H1 (cell line): ENCODE measurements around the gene IGFALS. TPM values are rescaled to one million over a fixed set of nuclear protein-coding genes. Genes with fewer than 3 reads are reported as not detected.

Experiments used
- CTCF ChIA-PET: fragments of 300-600 bp; sonication (Branson Sonifier 250); formaldehyde crosslinking; loops from one replicate; lab custom pipeline; 2021; ENCODE audit not compliant: partially characterized antibody; lab: Charles Lee
- POLR2A ChIA-PET: fragments of 300-600 bp; sonication (Branson Sonifier 250); formaldehyde crosslinking; loops from one replicate; lab custom pipeline; 2021; ENCODE audit warnings: inconsistent platforms; ENCODE audit not compliant: partially characterized antibody; lab: Charles Lee
- DNase-seq, 2 experiments: peaks; one replicate each; pipeline versions ENCODE4 v3.0.0 to v3.0.0-alpha.2; 2010 to 2022; ENCODE audit warnings: low spot score in 2 of 2, low read depth in 1 of 2, mixed read lengths in 1 of 2
- FAIRE-seq: peaks from 2 replicates; lab custom pipeline; 2011; peaks lifted over from hg19 to GRCh38; lab: Jason Lieb, UNC
- H2AFZ ChIP-seq: 2 replicates; pipeline ENCODE4 v1.8.1; 2012; ENCODE audit warnings: low read length, inconsistent platforms
- H2AK5ac ChIP-seq: 2 replicates; pipeline ENCODE4 v1.6.1; 2013; ENCODE audit warnings: low read depth, low read length
- H2BK120ac ChIP-seq: replicated peaks from 2 replicates; pipeline ENCODE3; 2013; ENCODE audit warnings: low read depth, low read length, inconsistent platforms
- H2BK12ac ChIP-seq: 2 replicates; pipeline ENCODE4 v1.6.1; 2013; ENCODE audit warnings: low read depth, low read length
- H2BK15ac ChIP-seq: 2 replicates; pipeline ENCODE4 v1.6.1; 2013; ENCODE audit warnings: low read length
- H2BK20ac ChIP-seq: 2 replicates; pipeline ENCODE4 v1.6.1; 2013; ENCODE audit warnings: low read length
- H2BK5ac ChIP-seq: 2 replicates; pipeline ENCODE4 v1.6.1; 2013; ENCODE audit warnings: low read depth, low read length
- H3K14ac ChIP-seq: 2 replicates; pipeline ENCODE4 v1.6.1; 2013; ENCODE audit warnings: inconsistent platforms; ENCODE audit not compliant: insufficient read length
- H3K18ac ChIP-seq: 2 replicates; pipeline ENCODE4 v1.6.1; 2013; ENCODE audit warnings: low read length; ENCODE audit errors: extremely low read depth
- H3K23ac ChIP-seq: 2 replicates; pipeline ENCODE4 v1.6.1; 2013; ENCODE audit warnings: inconsistent platforms; ENCODE audit not compliant: insufficient read length
- H3K23me2 ChIP-seq: 2 replicates; pipeline ENCODE4 v1.6.1; 2013; ENCODE audit warnings: low read depth, low read length
- H3K27ac ChIP-seq: 2 replicates; pipeline ENCODE4 v1.6.1; 2011; ENCODE audit warnings: low read depth, low read length, inconsistent platforms
- H3K27me3 ChIP-seq, 4 experiments: replicated peaks in 1 of 4; 1 replicate in 1 of 4; 2 replicates in 3 of 4; pipeline versions ENCODE4 v1.6.1 to v1.8.1; 2011 to 2013; ENCODE audit warnings: low read length in 3 of 4, mild to moderate bottlenecking in 3 of 4, inconsistent platforms in 2 of 4, mixed read lengths in 2 of 4, moderate library complexity in 1 of 4; ENCODE audit not compliant: control insufficient read depth in 3 of 4, insufficient read depth in 3 of 4; ENCODE audit errors: extremely low read depth in 1 of 4
- H3K36me3 ChIP-seq, 4 experiments: 2 replicates each; pipeline versions ENCODE4 v1.6.1 to v1.8.1; 2011 to 2013; ENCODE audit warnings: mild to moderate bottlenecking in 4 of 4, low read length in 3 of 4, moderate library complexity in 2 of 4, control low read depth in 1 of 4, inconsistent platforms in 1 of 4; ENCODE audit not compliant: insufficient read depth in 4 of 4, control insufficient read depth in 2 of 4
- H3K4ac ChIP-seq: replicated peaks from 2 replicates; pipeline ENCODE3; 2013; ENCODE audit warnings: low read length, low read depth, mixed read lengths, inconsistent platforms; ENCODE audit not compliant: insufficient read length
- H3K4me1 ChIP-seq, 4 experiments: replicated peaks in 1 of 4; 1 replicate in 1 of 4; 2 replicates in 3 of 4; pipeline versions ENCODE4 v1.6.1 to v1.8.1; 2011 to 2013; ENCODE audit warnings: low read length in 3 of 4, inconsistent platforms in 2 of 4, mixed read lengths in 1 of 4; ENCODE audit not compliant: insufficient read depth in 4 of 4, control insufficient read depth in 3 of 4
- H3K4me2 ChIP-seq, 2 experiments: 2 replicates each; pipeline versions ENCODE4 v1.6.1 to v1.8.1; 2011 to 2013; ENCODE audit warnings: low read depth in 2 of 2, low read length in 2 of 2, control low read depth in 1 of 2, inconsistent platforms in 1 of 2, mild to moderate bottlenecking in 1 of 2; ENCODE audit not compliant: insufficient read depth in 1 of 2
- H3K4me3 ChIP-seq, 4 experiments: fragments of 200-600, 300-600 bp in 1 of 4; sonication (generic), shearing (Covaris generic), sonication (Bioruptor Twin) in 1 of 4; 2 replicates each; pipeline versions ENCODE4 v1.5.1 to v1.8.1; 2011 to 2016; ENCODE audit warnings: low read length in 4 of 4, low read depth in 3 of 4, control low read depth in 2 of 4, inconsistent platforms in 2 of 4, mild to moderate bottlenecking in 2 of 4, mixed read lengths in 1 of 4, moderate library complexity in 1 of 4; ENCODE audit not compliant: insufficient read depth in 2 of 4; ENCODE audit errors: extremely low read depth in 1 of 4
- H3K56ac ChIP-seq: replicated peaks from 2 replicates; pipeline ENCODE3; 2013; ENCODE audit warnings: low read depth, mild to moderate bottlenecking, mixed read lengths, low read length, inconsistent platforms; ENCODE audit not compliant: insufficient read length
- H3K79me1 ChIP-seq: 2 replicates; pipeline ENCODE4 v1.6.1; 2013; ENCODE audit warnings: low read depth, low read length, control low read depth
- H3K79me2 ChIP-seq, 2 experiments: 2 replicates each; pipeline versions ENCODE4 v1.6.1 to v1.8.1; 2012 to 2013; ENCODE audit warnings: low read length in 2 of 2, mild to moderate bottlenecking in 2 of 2, inconsistent platforms in 1 of 2; ENCODE audit not compliant: insufficient read depth in 2 of 2, control insufficient read depth in 1 of 2
- H3K9ac ChIP-seq, 4 experiments: replicated peaks in 1 of 4; 1 replicate in 1 of 4; 2 replicates in 3 of 4; pipeline versions ENCODE4 v1.6.1 to v1.8.1; 2011 to 2013; ENCODE audit warnings: low read depth in 3 of 4, low read length in 3 of 4, control low read depth in 2 of 4, mild to moderate bottlenecking in 2 of 4, moderate library complexity in 2 of 4, inconsistent platforms in 1 of 4; ENCODE audit errors: extremely low read depth in 1 of 4
- H3K9me3 ChIP-seq, 2 experiments: 2 replicates each; pipeline versions ENCODE4 v1.6.1 to v1.8.1; 2012 to 2013; ENCODE audit warnings: mild to moderate bottlenecking in 2 of 2, moderate library complexity in 2 of 2, control low read depth in 1 of 2, inconsistent platforms in 1 of 2, low read depth in 1 of 2, low read length in 1 of 2, mixed read lengths in 1 of 2; ENCODE audit not compliant: insufficient read depth in 2 of 2
- H4K20me1 ChIP-seq, 2 experiments: replicated peaks in 1 of 2; 2 replicates each; pipeline versions ENCODE3 to v1.8.1; 2011 to 2013; ENCODE audit warnings: inconsistent platforms in 2 of 2, low read length in 2 of 2, mild to moderate bottlenecking in 1 of 2; ENCODE audit not compliant: insufficient read depth in 2 of 2, control insufficient read depth in 1 of 2
- H4K5ac ChIP-seq: 2 replicates; pipeline ENCODE4 v1.6.1; 2013; ENCODE audit warnings: low read length, low read depth, mixed read lengths, inconsistent platforms; ENCODE audit not compliant: insufficient read length
- H4K8ac ChIP-seq: 2 replicates; pipeline ENCODE4 v1.8.0; 2013; ENCODE audit warnings: mild to moderate bottlenecking, moderate library complexity, low read length, inconsistent platforms; ENCODE audit not compliant: insufficient read depth; ENCODE audit errors: extremely low read depth
- H4K91ac ChIP-seq: replicated peaks from 2 replicates; pipeline ENCODE3; 2013; ENCODE audit warnings: low read length, mixed read lengths, inconsistent platforms; ENCODE audit not compliant: insufficient read length
- ATF3 ChIP-seq: IDR thresholded peaks from 2 replicates; pipeline ENCODE4 v1.6.1; 2011; ENCODE audit warnings: low read depth, mild to moderate bottlenecking, low read length; ENCODE audit not compliant: insufficient read depth
- BACH1 ChIP-seq: IDR thresholded peaks from 2 replicates; pipeline ENCODE4 v1.6.1; 2012; ENCODE audit warnings: low read length, improper control_type of control experiment
- CBX8 ChIP-seq: fragments of 300-800, 300-1000 bp; sonication (generic); IDR thresholded peaks from 2 replicates; pipeline ENCODE4 v1.7.1; 2016; ENCODE audit warnings: low read depth, low read length, borderline replicate concordance
- CHD2 ChIP-seq: IDR thresholded peaks from 2 replicates; pipeline ENCODE4 v1.6.1; 2012; ENCODE audit warnings: low read length, improper control_type of control experiment
- CTBP2 ChIP-seq: IDR thresholded peaks from 2 replicates; pipeline ENCODE4 v1.7.0; 2011; ENCODE audit warnings: borderline replicate concordance, mild to moderate bottlenecking, moderate library complexity, mixed read lengths, low read length; ENCODE audit not compliant: insufficient read depth, insufficient read length
- EGR1 ChIP-seq: IDR thresholded peaks from 2 replicates; pipeline ENCODE4 v1.6.1; 2011; ENCODE audit warnings: low read depth, low read length, borderline replicate concordance
- KDM1A ChIP-seq: fragments of 200-600, 300-600 bp; sonication (generic); IDR thresholded peaks from 2 replicates; pipeline ENCODE4 v1.7.1; 2016; ENCODE audit warnings: mild to moderate bottlenecking, low read length, borderline replicate concordance
- NANOG ChIP-seq: IDR thresholded peaks from 2 replicates; pipeline ENCODE4 v1.6.1; 2011; ENCODE audit warnings: low read length, low read depth, mild to moderate bottlenecking, inconsistent platforms; ENCODE audit not compliant: insufficient read depth, poor library complexity, severe bottlenecking
- NRF1 ChIP-seq: IDR thresholded peaks from 2 replicates; pipeline ENCODE4 v1.6.1; 2011; ENCODE audit warnings: mild to moderate bottlenecking, low read depth, low read length, improper control_type of control experiment
- SIX5 ChIP-seq: IDR thresholded peaks from 2 replicates; pipeline ENCODE4 v1.6.1; 2011; ENCODE audit warnings: mild to moderate bottlenecking, low read depth, low read length
- SRF ChIP-seq: IDR thresholded peaks from 2 replicates; pipeline ENCODE4 v1.6.1; 2011; ENCODE audit warnings: mild to moderate bottlenecking, low read depth, low read length, moderate library complexity
- SUZ12 ChIP-seq: fragments of 200-600 bp; sonication (generic); IDR thresholded peaks from 2 replicates; pipeline ENCODE4 v1.6.1; 2012; ENCODE audit warnings: mild to moderate bottlenecking, inconsistent platforms, low read length, moderate library complexity, mixed read lengths
- TCF12 ChIP-seq: IDR thresholded peaks from 2 replicates; pipeline ENCODE4 v1.6.1; 2011; ENCODE audit warnings: low read depth, mild to moderate bottlenecking, low read length
- WGBS, 2 experiments: shearing (Covaris generic) in 1 of 2; methylation state at CpG; one replicate each; pipeline versions ENCODE4 v1.1.6 to v1.1.7; 2013 to 2015; ENCODE audit warnings: low lambda C conversion rate in 2 of 2, mixed read lengths in 2 of 2, inconsistent platforms in 1 of 2, low coverage in 1 of 2, missing lambda C conversion rate in 1 of 2; ENCODE audit not compliant: insufficient replicate concordance in 2 of 2, insufficient coverage in 1 of 2, insufficient read length in 1 of 2; ENCODE audit errors: extremely low coverage in 1 of 2, missing lambda C conversion rate in 1 of 2; 5-methylcytosine and 5-hydroxymethylcytosine counted together
- polyA plus RNA-seq, 7 experiments: library from polyadenylated mRNA; depleted of rRNA in 3 of 7; stranded (reverse) in 5 of 7; unstranded in 2 of 7; fragments of >200 nt in 5 of 7; fragments of 200-250 nt in 2 of 7; gene quantifications; 1 replicate in 5 of 7; 2 replicates in 1 of 7; 4 replicates in 1 of 7; pipeline versions ENCODE4 v1.2.1 to v1.2.3, GENCODE V29; 2011 to 2013; ENCODE audit warnings: missing spikeins in 2 of 7, mixed read lengths in 2 of 7
- total RNA-seq: library from RNA; stranded (reverse); fragmentation: NEBNext Ultra II Directional; extraction: Animal tissue kit (Norgen Biotek cat#: 25700); gene quantifications from 2 replicates; pipeline ENCODE4 v1.2.1, GENCODE V29; 2021

The IGFALS gene
- total and polyA plus RNA-seq, 2 of the 8 experiments (the other 6 are each of a cell fraction or from before 2014, with no cell fraction given): not detected

- POLR2A ChIA-PET: interaction anchor here (1.0 to 3.4 kb wide), 4 partner anchors 9 to 48 kb away, joined by 3 to 29 read pairs (median 3); partner anchors contain the start of genes EME2, MRPS34 and NME3
- H4K20me1 ChIP-seq: peaks cover 0 to 6% of the 10 kb centered on the region in 2 experiments
- no peak overlapping the region for H2BK12ac ChIP-seq
- H3K27ac ChIP-seq: no peak overlapping the region
- H3K23ac ChIP-seq: no peak overlapping the region
- H3K23me2 ChIP-seq: no peaks in the 10 kb centered on the region; the same call in 1 of the 2 replicates
- WGBS, 2 experiments: 91% methylated on average over 20 of the region's 21 CpGs; no CpG with 5 or more reads in 1 of the 2 experiments
- H3K79me2 ChIP-seq: no peaks in the 10 kb centered on the region
- no peaks in the 10 kb centered on the region; a peak in 1 of 8 replicates for H3K36me3 ChIP-seq
- H3K4me1 ChIP-seq: peaks cover 0 to 11% (median 6%) of the 10 kb centered on the region in 4 experiments; a peak in 5 of 7 replicates
- H3K9ac ChIP-seq: no peak overlapping the region
- H4K8ac ChIP-seq: no peak overlapping the region
- H2BK20ac ChIP-seq: no peak overlapping the region
- H3K9me3 ChIP-seq: no peaks in the 10 kb centered on the region; a peak in 1 of 4 replicates
- H2AK5ac ChIP-seq: no peak overlapping the region
- H2BK120ac ChIP-seq: no peak overlapping the region
- H4K91ac ChIP-seq: no peak overlapping the region
- H3K4me2 ChIP-seq: no peak overlapping the region
- no peak overlapping the region for H3K18ac ChIP-seq
- no peak overlapping the region for H3K14ac ChIP-seq
- no peaks in the 10 kb centered on the region for H3K79me1 ChIP-seq
- no peak overlapping the region for H2BK15ac ChIP-seq
- H3K27me3 ChIP-seq: no peaks in the 10 kb centered on the region; a peak in 1 of 7 replicates
- H2AFZ ChIP-seq: no peak overlapping the region
- H3K4ac ChIP-seq: no peak overlapping the region
- H2BK5ac ChIP-seq: no peak overlapping the region
- no peak overlapping the region for H4K5ac ChIP-seq
- CTCF ChIA-PET: interaction anchor here (0.9 to 1.7 kb wide), 6 partner anchors 11 to 267 kb away, joined by 3 to 9 read pairs (median 4); partner anchors contain the start of genes MAPK8IP3 and TELO2
- FAIRE-seq (no peak), DNase-seq (no peak)
- H3K4me3 ChIP-seq: no peak overlapping the region
- H3K56ac ChIP-seq: no peak overlapping the region
- TF ChIP-seq SIX5 (no peak), KDM1A (no peak), TCF12 (no peak), NANOG (no peak), NRF1 (no peak), CHD2 (no peak), CBX8 (no peak), SRF (no peak), EGR1 (no peak), SUZ12 (no peak), CTBP2 (no peak), ATF3 (no peak), BACH1 (no peak)
Measured at GRCh38 chr16:1759511-1759910, 34.0 kb downstream of the IGFALS start.
